SH-SY5Y (cell line): Measurements from ENCODE around the gene NAGPA.

Experiments
- GATA2 ChIP-seq: IDR thresholded peaks from 2 replicates; pipeline ENCODE4 v1.6.1; 2011; ENCODE audit warnings: mild to moderate bottlenecking, low read depth, low read length
- GATA3 ChIP-seq: IDR thresholded peaks from 2 replicates; pipeline ENCODE4 v1.6.1; 2011; ENCODE audit warnings: low read depth, mild to moderate bottlenecking, low read length, moderate library complexity

DNA sequence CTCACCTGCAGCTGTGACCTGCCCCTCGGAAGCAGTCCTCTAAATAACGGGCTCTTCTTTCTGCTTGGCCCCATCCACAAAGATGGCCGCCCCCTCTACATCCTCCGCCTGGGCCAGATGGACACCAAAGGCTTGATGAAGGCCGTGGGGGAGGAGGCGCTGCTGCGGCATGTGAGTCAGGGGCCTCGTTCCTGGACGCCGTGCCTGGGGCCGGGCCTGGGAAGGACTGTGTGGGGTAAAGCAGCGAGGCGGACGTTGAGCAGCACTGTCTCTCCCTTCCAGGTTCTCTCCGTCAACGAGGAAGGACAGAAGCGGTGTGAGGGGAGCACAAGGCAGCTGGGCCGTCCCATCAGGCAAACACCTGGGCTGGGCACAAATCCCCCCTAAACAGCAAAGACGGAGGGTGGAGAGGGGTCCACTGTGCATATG is 33.1 kb downstream of the NAGPA start:
- TF ChIP-seq GATA3 = no peak
- TF ChIP-seq GATA2 = no peak
